ENCODE data around the gene OSBP2.

Gene OSBP2

GRCh38 chr22:30870451-30871345, 176.0 kb downstream of the OSBP2 start:
- no peak for DNase-seq (ENCODE audit: low read depth)
- no peak overlapping the region for H3K4me3 ChIP-seq (ENCODE audit: control insufficient read depth, low read depth, low read length)
- TF ChIP-seq CTCF (IDR thresholded peaks at IDR 0.05; ENCODE audit: control insufficient read depth, insufficient read depth, low read depth, low read length, missing control alignments) = no peak

- DNase-seq (ENCODE audit: low read depth) = no peak
- H3K4me3 ChIP-seq (ENCODE audit: control insufficient read depth, low read depth, low read length) = no peak overlapping the region
- TF ChIP-seq CTCF (IDR thresholded peaks at IDR 0.05; ENCODE audit: control insufficient read depth, insufficient read depth, low read depth, low read length, missing control alignments) = no peak
Observed at GRCh38 chr22:30871391-30872284, 177.0 kb downstream of the OSBP2 start.

GRCh38 chr22:30872285-30873041, 177.8 kb downstream of the OSBP2 start:
- no peak overlapping the region for H3K4me3 ChIP-seq (ENCODE audit: control insufficient read depth, low read depth, low read length)
- no peak for TF ChIP-seq CTCF (IDR thresholded peaks at IDR 0.05; ENCODE audit: control insufficient read depth, insufficient read depth, low read depth, low read length, missing control alignments)
- DNase-seq (ENCODE audit: low read depth) = no peak

- DNase-seq (ENCODE audit: low read depth) = no peak
- no peak for TF ChIP-seq CTCF (IDR thresholded peaks at IDR 0.05; ENCODE audit: control insufficient read depth, insufficient read depth, low read depth, low read length, missing control alignments)
- H3K4me3 ChIP-seq (ENCODE audit: control insufficient read depth, low read depth, low read length) = no peak overlapping the region
Observed at GRCh38 chr22:30873086-30873650, 178.5 kb downstream of the OSBP2 start.

- no peak for DNase-seq (ENCODE audit: low read depth)
- H3K4me3 ChIP-seq (ENCODE audit: control insufficient read depth, low read depth, low read length) = no peak overlapping the region
- TF ChIP-seq CTCF (IDR thresholded peaks at IDR 0.05; ENCODE audit: control insufficient read depth, insufficient read depth, low read depth, low read length, missing control alignments) = no peak
Observed at GRCh38 chr22:30873661-30874060, 179.0 kb downstream of the OSBP2 start.
